ENCODE data around the gene MDN1.
"Not testable (repeated sequence)": the region's sequence is repeated elsewhere in the genome, so short reads cannot be mapped to it uniquely, and the experiment has no call there.

The MDN1 gene

GRCh38 chr6:89818977-89819335 lies 638 bp downstream of the MDN1 start:
- no peak for DNase-seq (ENCODE audit: low read depth)

GRCh38 chr6:89817481-89817880 lies 2.1 kb downstream of the MDN1 start:
- DNase-seq (ENCODE audit: low read depth): no peak

- not testable (repeated sequence) for DNase-seq (ENCODE audit: low read depth)
Measured at GRCh38 chr6:89813422-89813821, 6.2 kb downstream of the MDN1 start.

- no peak for DNase-seq (ENCODE audit: low read depth)
Measured at GRCh38 chr6:89807581-89807980, 12.0 kb downstream of the MDN1 start.

GRCh38 chr6:89805814-89806371 lies 13.7 kb downstream of the MDN1 start:
- no peak for DNase-seq (ENCODE audit: low read depth)

GRCh38 chr6:89803271-89803670 lies 16.3 kb downstream of the MDN1 start:
- DNase-seq (ENCODE audit: low read depth): no peak

- no peak for DNase-seq (ENCODE audit: low read depth)
Measured at GRCh38 chr6:89799756-89800155, 19.8 kb downstream of the MDN1 start.

GRCh38 chr6:89799096-89799495 lies 20.5 kb downstream of the MDN1 start:
- no peak for DNase-seq (ENCODE audit: low read depth)

- DNase-seq (ENCODE audit: low read depth): no peak
Measured at GRCh38 chr6:89797317-89797716, 22.3 kb downstream of the MDN1 start.

- DNase-seq (ENCODE audit: low read depth): no peak
Measured at GRCh38 chr6:89794324-89794723, 25.3 kb downstream of the MDN1 start.

- no peak for DNase-seq (ENCODE audit: low read depth)
Measured at GRCh38 chr6:89793586-89793985, 26.0 kb downstream of the MDN1 start.

- DNase-seq (ENCODE audit: low read depth): no peak
Measured at GRCh38 chr6:89792881-89793280, 26.7 kb downstream of the MDN1 start.

GRCh38 chr6:89790403-89790802 lies 29.2 kb downstream of the MDN1 start:
- no peak for DNase-seq (ENCODE audit: low read depth)

GRCh38 chr6:89789980-89790379 lies 29.6 kb downstream of the MDN1 start:
- DNase-seq (ENCODE audit: low read depth): no peak

GRCh38 chr6:89787660-89788328 lies 31.8 kb downstream of the MDN1 start:
- DNase-seq (ENCODE audit: low read depth): no peak

GRCh38 chr6:89786970-89787369 lies 32.6 kb downstream of the MDN1 start:
- no peak for DNase-seq (ENCODE audit: low read depth)

- DNase-seq (ENCODE audit: low read depth): no peak
Measured at GRCh38 chr6:89784838-89785237, 34.8 kb downstream of the MDN1 start.

- not testable (repeated sequence) for DNase-seq (ENCODE audit: low read depth)
Measured at GRCh38 chr6:89783293-89783692, 36.3 kb downstream of the MDN1 start.

GRCh38 chr6:89782222-89782621 lies 37.4 kb downstream of the MDN1 start:
- no peak for DNase-seq (ENCODE audit: low read depth)

GRCh38 chr6:89781070-89782034 lies 38.2 kb downstream of the MDN1 start:
- no peak for DNase-seq (ENCODE audit: low read depth)

GRCh38 chr6:89777455-89777854 lies 42.1 kb downstream of the MDN1 start:
- DNase-seq (ENCODE audit: low read depth): no peak

GRCh38 chr6:89776583-89777233 lies 42.9 kb downstream of the MDN1 start:
- no peak for DNase-seq (ENCODE audit: low read depth)

GRCh38 chr6:89775150-89775549 lies 44.4 kb downstream of the MDN1 start:
- DNase-seq (ENCODE audit: low read depth): no peak
